Measurements from ENCODE around the gene ATG16L1.

The ATG16L1 gene

GRCh38 chr2:233266481-233266880 is 15.0 kb downstream of the ATG16L1 start:
- Histone ChIP-seq H3K9me3 (ENCODE audit: low read depth, low read length) (no peaks in the 10 kb centered on the region), H3K9ac (ENCODE audit: insufficient read length) (no peak overlapping the region), H3K36me3 (ENCODE audit: insufficient read depth, low read length) (peaks cover 97% of the 10 kb centered on the region), H3K4me3 (no peak overlapping the region), H3K27ac (no peak overlapping the region)
- DNase-seq (ENCODE audit: low read depth, low spot score): no peak
- no peak for TF ChIP-seq POLR2AphosphoS5 (IDR thresholded peaks at IDR 0.05; ENCODE audit: borderline replicate concordance, low read depth, low read length)
- TF ChIP-seq EZH2 (IDR thresholded peaks at IDR 0.05): no peak
- no peak for TF ChIP-seq FOXP2 (optimal IDR thresholded peaks at IDR 0.05; ENCODE audit: control extremely low read depth, extremely low read length, insufficient read depth)

- Histone ChIP-seq H3K36me3 (ENCODE audit: insufficient read depth, low read length) (peaks cover 97% of the 10 kb centered on the region), H3K27ac (no peak overlapping the region)
- no peak for TF ChIP-seq FOXP2 (optimal IDR thresholded peaks at IDR 0.05; ENCODE audit: control extremely low read depth, extremely low read length, insufficient read depth)
- no peak for TF ChIP-seq POLR2AphosphoS5 (IDR thresholded peaks at IDR 0.05; ENCODE audit: borderline replicate concordance, low read depth, low read length)
- TF ChIP-seq EZH2 (IDR thresholded peaks at IDR 0.05): no peak
Observed at GRCh38 chr2:233267516-233268245, 16.2 kb downstream of the ATG16L1 start.

GRCh38 chr2:233270366-233270765 is 18.9 kb downstream of the ATG16L1 start:
- DNase-seq (ENCODE audit: low read depth, low spot score): no peak
- Histone ChIP-seq H3K36me3 (ENCODE audit: insufficient read depth, low read length) (peaks cover 97% of the 10 kb centered on the region), H3K4me3 (no peak overlapping the region), H3K27ac (no peak overlapping the region), H3K9ac (ENCODE audit: insufficient read length) (no peak overlapping the region), H3K9me3 (ENCODE audit: low read depth, low read length) (no peaks in the 10 kb centered on the region)
- TF ChIP-seq EZH2 (IDR thresholded peaks at IDR 0.05): no peak
- no peak for TF ChIP-seq FOXP2 (optimal IDR thresholded peaks at IDR 0.05; ENCODE audit: control extremely low read depth, extremely low read length, insufficient read depth)
- no peak for TF ChIP-seq POLR2AphosphoS5 (IDR thresholded peaks at IDR 0.05; ENCODE audit: borderline replicate concordance, low read depth, low read length)

More at GRCh38 chr2:233267516-233268245, 16.2 kb downstream of the ATG16L1 start:
- Histone ChIP-seq H3K4me3 (no peak overlapping the region), H3K9ac (ENCODE audit: insufficient read length) (no peak overlapping the region), H3K9me3 (ENCODE audit: low read depth, low read length) (no peaks in the 10 kb centered on the region)
- DNase-seq (ENCODE audit: low read depth, low spot score): no peak

GRCh38 chr2:233270951-233271350 is 19.5 kb downstream of the ATG16L1 start:
- no peaks in the 10 kb centered on the region for H3K9me3 ChIP-seq (ENCODE audit: low read depth, low read length)
- TF ChIP-seq FOXP2 (optimal IDR thresholded peaks at IDR 0.05; ENCODE audit: control extremely low read depth, extremely low read length, insufficient read depth): no peak
- TF ChIP-seq POLR2AphosphoS5 (IDR thresholded peaks at IDR 0.05; ENCODE audit: borderline replicate concordance, low read depth, low read length): no peak
- no peak for TF ChIP-seq EZH2 (IDR thresholded peaks at IDR 0.05)
- peaks cover 97% of the 10 kb centered on the region for H3K36me3 ChIP-seq (ENCODE audit: insufficient read depth, low read length)
- no peak overlapping the region for H3K4me3 ChIP-seq
- no peak overlapping the region for H3K27ac ChIP-seq
- no peak overlapping the region for H3K9ac ChIP-seq (ENCODE audit: insufficient read length)
- no peak for DNase-seq (ENCODE audit: low read depth, low spot score)

GRCh38 chr2:233271693-233272092 is 20.2 kb downstream of the ATG16L1 start:
- no peak for DNase-seq (ENCODE audit: low read depth, low spot score)
- Histone ChIP-seq H3K36me3 (ENCODE audit: insufficient read depth, low read length) (peaks cover 97% of the 10 kb centered on the region), H3K27ac (no peak overlapping the region), H3K9me3 (ENCODE audit: low read depth, low read length) (no peaks in the 10 kb centered on the region), H3K4me3 (no peak overlapping the region), H3K9ac (ENCODE audit: insufficient read length) (no peak overlapping the region)
- TF ChIP-seq EZH2 (IDR thresholded peaks at IDR 0.05) (no peak), POLR2AphosphoS5 (IDR thresholded peaks at IDR 0.05; ENCODE audit: borderline replicate concordance, low read depth, low read length) (no peak), FOXP2 (optimal IDR thresholded peaks at IDR 0.05; ENCODE audit: control extremely low read depth, extremely low read length, insufficient read depth) (no peak)

GRCh38 chr2:233273120-233273519 is 21.6 kb downstream of the ATG16L1 start:
- no peak for DNase-seq (ENCODE audit: low read depth, low spot score)
- H3K9me3 ChIP-seq (ENCODE audit: low read depth, low read length): no peaks in the 10 kb centered on the region
- no peak overlapping the region for H3K27ac ChIP-seq
- no peak overlapping the region for H3K4me3 ChIP-seq
- peaks cover 96% of the 10 kb centered on the region for H3K36me3 ChIP-seq (ENCODE audit: insufficient read depth, low read length)
- TF ChIP-seq FOXP2 (optimal IDR thresholded peaks at IDR 0.05; ENCODE audit: control extremely low read depth, extremely low read length, insufficient read depth) (no peak), EZH2 (IDR thresholded peaks at IDR 0.05) (no peak), POLR2AphosphoS5 (IDR thresholded peaks at IDR 0.05; ENCODE audit: borderline replicate concordance, low read depth, low read length) (no peak)
- no peak overlapping the region for H3K9ac ChIP-seq (ENCODE audit: insufficient read length)

GRCh38 chr2:233275223-233275622 is 23.8 kb downstream of the ATG16L1 start:
- Histone ChIP-seq H3K36me3 (ENCODE audit: insufficient read depth, low read length) (peaks cover 96% of the 10 kb centered on the region), H3K4me3 (no peak overlapping the region), H3K9me3 (ENCODE audit: low read depth, low read length) (no peaks in the 10 kb centered on the region), H3K27ac (no peak overlapping the region), H3K9ac (ENCODE audit: insufficient read length) (no peak overlapping the region)
- TF ChIP-seq FOXP2 (optimal IDR thresholded peaks at IDR 0.05; ENCODE audit: control extremely low read depth, extremely low read length, insufficient read depth): no peak
- no peak for TF ChIP-seq POLR2AphosphoS5 (IDR thresholded peaks at IDR 0.05; ENCODE audit: borderline replicate concordance, low read depth, low read length)
- TF ChIP-seq EZH2 (IDR thresholded peaks at IDR 0.05): no peak
- DNase-seq (ENCODE audit: low read depth, low spot score): no peak

- no peak for TF ChIP-seq EZH2 (IDR thresholded peaks at IDR 0.05)
- TF ChIP-seq FOXP2 (optimal IDR thresholded peaks at IDR 0.05; ENCODE audit: control extremely low read depth, extremely low read length, insufficient read depth): no peak
- no peak for TF ChIP-seq POLR2AphosphoS5 (IDR thresholded peaks at IDR 0.05; ENCODE audit: borderline replicate concordance, low read depth, low read length)
- Histone ChIP-seq H3K4me3 (no peak overlapping the region), H3K36me3 (ENCODE audit: insufficient read depth, low read length) (peaks cover 98% of the 10 kb centered on the region), H3K27ac (0 out of 2 replicates have a peak overlapping the region, but pooled peaks have one; percentile 29), H3K9ac (ENCODE audit: insufficient read length) (no peak overlapping the region), H3K9me3 (ENCODE audit: low read depth, low read length) (no peaks in the 10 kb centered on the region)
- DNase-seq (ENCODE audit: low read depth, low spot score): no peak
Observed at GRCh38 chr2:233278921-233279320, 27.4 kb downstream of the ATG16L1 start.

Measured in SK-N-MC (cell line).